GM21360 (cell line): ENCODE data around the gene PNMT.
A peak's percentile ranks its signal among the peaks of the same experiment; 100 is the strongest.
"Not testable (repeated sequence)": the region's sequence is repeated elsewhere in the genome, so short reads cannot be mapped to it uniquely, and the experiment has no call there.

Experiments used
- ATAC-seq: cut with Tn5 transposase; IDR thresholded peaks from one replicate; pipeline ENCODE4 v1.9.1; 2021; ENCODE audit warnings: mild to moderate bottlenecking, moderate library complexity; ENCODE audit not compliant: unreplicated experiment

The PNMT gene

GRCh38 chr17:39683295-39683939 is 15.2 kb downstream of the PNMT start:
- no peak for ATAC-seq

DNA sequence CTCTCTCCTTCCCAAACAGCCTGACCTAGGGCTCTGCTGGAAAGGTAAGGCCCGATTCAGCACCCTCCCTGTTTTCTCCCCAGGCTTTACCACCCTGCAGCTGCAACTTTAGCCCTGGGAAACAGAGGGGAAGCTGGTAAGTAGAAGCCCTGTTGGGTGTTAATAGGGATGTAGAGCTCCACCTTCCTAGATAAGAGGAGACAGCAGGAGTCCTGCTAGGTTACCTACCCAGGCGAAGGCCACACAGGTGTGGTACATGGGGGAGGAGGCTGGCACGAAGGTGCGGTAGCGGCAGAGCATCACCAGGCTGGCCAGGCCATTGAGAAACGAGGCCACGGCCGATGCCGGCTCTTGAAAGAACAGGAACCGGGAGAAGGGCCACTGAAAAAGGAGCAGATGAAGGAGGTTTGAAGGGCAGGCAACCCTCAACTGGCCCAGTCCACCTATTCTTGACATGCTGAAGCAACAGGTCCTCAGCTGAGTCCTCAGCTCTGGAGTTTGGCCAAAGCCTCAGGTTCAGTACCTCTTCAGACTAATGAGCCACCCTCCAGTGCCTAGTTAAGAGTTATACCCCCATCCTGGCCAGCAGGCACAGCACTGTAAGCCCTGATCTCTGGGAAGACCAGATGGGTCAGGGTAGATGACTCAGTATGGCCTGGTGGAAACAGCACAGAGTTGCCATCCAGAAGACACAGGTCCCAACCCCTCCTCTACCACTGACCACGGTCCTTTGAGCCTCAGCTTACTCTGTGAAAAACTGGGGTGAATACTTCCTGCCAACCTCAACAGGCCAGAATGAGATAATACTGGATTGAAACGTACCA is 16.3 kb downstream of the PNMT start:
- no peak for ATAC-seq

DNA sequence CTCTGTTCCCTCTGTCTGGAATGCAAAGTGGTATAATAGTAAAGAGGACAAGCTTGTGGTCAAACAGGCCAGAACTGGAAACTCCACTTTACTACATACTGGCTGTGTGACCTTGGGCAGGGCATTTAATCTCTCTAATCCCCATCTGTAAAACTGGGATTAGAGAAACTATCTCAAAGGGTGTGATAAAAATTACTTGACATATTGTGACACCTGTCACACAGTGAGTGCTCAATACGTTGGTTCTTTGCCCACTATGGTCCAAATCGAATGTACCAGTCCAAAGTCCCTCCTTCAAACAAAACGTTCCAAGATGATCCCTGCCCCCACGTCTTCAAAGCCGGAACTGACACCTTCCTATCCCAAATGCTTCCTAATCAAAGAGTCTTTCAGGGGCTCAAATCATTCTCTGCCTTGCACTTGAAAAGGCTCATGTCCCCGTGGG is 18.9 kb downstream of the PNMT start:
- ATAC-seq, result no peak

GRCh38 chr17:39687546-39688474 is 19.6 kb downstream of the PNMT start, which contains the start of gene PGAP3:
Gene PGAP3 (minus strand): TSS chr17:39688057. CDS start chr17:39688014, 43 bp downstream.
- ATAC-seq, result peak; percentile 79

- no peak for ATAC-seq
Observed at GRCh38 chr17:39688475-39688835, 20.2 kb downstream of the PNMT start.

- ATAC-seq, result no peak
Observed at GRCh38 chr17:39688945-39689344, 20.7 kb downstream of the PNMT start.

DNA sequence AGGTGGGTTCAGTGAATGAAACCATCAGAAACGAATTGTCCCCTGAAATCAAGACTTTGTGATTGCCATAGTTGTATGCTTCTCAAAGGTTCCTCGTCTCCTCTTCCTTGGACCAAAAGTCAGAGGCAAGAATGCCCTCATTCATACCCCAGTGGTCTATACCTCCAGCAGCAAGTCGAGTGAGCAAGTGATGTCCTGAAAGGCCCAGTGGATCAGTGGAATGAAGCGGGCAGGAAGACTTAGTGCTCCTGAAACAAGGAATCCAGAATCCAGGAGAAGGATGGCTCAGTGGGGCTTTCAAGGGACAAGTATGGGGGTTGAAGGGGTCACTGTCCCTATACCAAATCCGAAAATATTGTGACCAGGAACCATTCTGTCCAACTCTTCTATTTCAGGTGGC is 26.3 kb downstream of the PNMT start:
- ATAC-seq, result no peak

DNA sequence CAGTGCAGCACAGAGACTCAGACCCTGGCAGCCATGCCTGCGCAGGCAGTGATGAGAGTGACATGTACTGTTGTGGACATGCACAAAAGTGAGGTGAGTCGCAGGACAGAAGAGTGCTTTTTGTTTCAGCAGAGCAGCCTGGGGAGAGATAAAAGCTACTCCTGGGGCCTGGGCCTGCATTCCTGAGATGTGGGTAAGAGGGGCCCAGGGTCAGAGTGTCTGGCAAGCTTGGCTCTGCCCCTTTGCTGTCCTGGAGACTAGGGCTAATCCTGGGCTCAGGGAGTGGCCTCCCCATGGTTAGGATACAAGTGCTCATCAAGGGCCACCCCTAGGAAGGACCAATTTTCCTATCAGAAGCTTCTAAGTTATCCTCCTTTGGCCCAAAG is 26.8 kb downstream of the PNMT start:
- no peak for ATAC-seq

DNA sequence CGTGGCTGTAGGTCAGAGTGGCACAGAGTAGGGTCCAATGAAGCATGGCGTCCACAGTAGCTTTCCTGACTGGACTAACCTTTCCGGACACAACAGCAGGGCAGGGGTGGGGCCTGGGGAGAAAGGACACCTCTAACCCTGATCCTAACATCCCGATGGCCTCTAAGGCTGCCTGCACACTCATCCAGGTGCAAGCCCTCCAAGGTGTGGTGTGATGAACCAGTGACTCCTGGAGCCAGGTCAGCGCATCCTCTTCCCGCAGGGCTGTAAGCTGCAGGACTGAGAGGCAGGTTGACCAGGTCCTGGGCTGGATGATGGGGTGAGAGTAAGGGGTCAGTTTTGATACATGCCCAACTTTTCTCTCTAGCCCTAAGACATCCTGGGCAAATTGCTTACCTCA is 28.5 kb downstream of the PNMT start:
- no peak for ATAC-seq

DNA sequence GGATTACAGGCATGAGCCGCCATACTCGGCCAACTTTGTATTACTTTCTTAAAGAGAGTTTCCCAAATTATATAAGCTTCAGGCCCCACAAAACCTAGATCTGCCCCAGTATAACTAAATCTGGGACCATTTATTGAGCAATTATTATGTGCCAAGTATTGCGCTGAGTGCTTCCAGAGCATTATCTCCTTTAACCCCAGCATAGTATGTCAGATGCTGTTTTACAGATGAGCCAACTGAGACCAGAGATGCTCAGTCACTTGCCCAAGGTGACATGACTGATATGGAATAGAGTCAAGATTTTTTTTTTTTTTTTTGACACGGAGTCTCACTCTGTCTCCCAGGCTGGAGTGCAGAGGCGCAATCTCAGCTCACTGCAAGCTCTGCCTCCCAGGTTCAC is 29.7 kb downstream of the PNMT start:
- no peak for ATAC-seq

GRCh38 chr17:39699157-39699817 is 31.0 kb downstream of the PNMT start:
- ATAC-seq, result not testable (repeated sequence)

DNA sequence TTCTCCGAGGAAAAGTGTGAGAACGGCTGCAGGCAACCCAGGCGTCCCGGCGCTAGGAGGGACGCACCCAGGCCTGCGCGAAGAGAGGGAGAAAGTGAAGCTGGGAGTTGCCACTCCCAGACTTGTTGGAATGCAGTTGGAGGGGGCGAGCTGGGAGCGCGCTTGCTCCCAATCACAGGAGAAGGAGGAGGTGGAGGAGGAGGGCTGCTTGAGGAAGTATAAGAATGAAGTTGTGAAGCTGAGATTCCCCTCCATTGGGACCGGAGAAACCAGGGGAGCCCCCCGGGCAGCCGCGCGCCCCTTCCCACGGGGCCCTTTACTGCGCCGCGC is 31.5 kb downstream of the PNMT start, which contains the start of gene ERBB2:
TSS of gene ERBB2 (plus strand) at position 247 of the 330 bp plus-strand sequence. CDS start 175 bp downstream, outside the sequence.
- ATAC-seq, result no peak

- ATAC-seq, result no peak
Observed at GRCh38 chr17:39700148-39700987, 32.1 kb downstream of the PNMT start.

- ATAC-seq, result no peak
Observed at GRCh38 chr17:39701012-39701783, 32.9 kb downstream of the PNMT start.

DNA sequence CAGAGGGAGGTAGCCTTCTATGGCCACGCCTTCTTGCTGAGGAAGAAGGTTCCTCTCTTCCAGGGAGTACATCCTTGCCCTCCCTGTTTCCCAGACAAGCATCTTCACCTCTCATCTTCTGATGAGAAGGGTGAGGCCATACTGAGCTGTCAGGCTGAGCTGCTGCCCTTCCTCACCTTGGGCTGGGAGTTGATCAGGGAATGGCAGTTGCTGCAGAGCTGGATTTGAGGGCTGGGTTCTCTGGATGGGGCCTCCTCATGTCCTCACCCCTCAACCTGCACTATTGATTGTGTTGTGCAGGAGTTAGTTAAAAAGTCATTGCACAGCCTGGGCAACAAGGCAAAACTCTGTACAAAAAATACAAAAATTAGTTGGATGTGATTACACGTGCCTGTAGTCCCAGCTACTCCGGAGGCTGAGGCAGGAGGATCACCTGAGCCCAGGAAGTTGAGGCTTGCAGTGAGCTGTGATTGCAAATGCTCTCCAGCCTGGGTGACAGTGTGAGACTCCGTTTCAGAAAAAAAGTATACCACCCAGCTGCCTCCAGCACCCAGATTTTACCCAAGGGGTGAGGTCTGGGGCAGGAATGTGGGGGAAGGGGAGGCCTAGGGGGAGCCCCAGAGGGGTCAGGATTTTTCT is 33.6 kb downstream of the PNMT start:
- ATAC-seq, result no peak

- no peak for ATAC-seq
Observed at GRCh38 chr17:39702901-39703893, 34.9 kb downstream of the PNMT start.

GRCh38 chr17:39703913-39704312 is 35.7 kb downstream of the PNMT start:
- ATAC-seq, result no peak
